Ammon's horn (tissue), 1 donor: ENCODE measurements around the gene SULT1A3.
A peak's percentile ranks its signal among the peaks of the same experiment; 100 is the strongest.
"Not testable (repeated sequence)": the region's sequence is repeated elsewhere in the genome, so short reads cannot be mapped to it uniquely, and the experiment has no call there.

Source experiments
- DNase-seq: peaks from one replicate; pipeline ENCODE4 v3.0.0-alpha.2; 2016; ENCODE audit warnings: low spot score

Gene SULT1A3

GRCh38 chr16:30186782-30187555, 12.1 kb upstream of the SULT1A3 start:
- peak; percentile 32 for DNase-seq

DNA sequence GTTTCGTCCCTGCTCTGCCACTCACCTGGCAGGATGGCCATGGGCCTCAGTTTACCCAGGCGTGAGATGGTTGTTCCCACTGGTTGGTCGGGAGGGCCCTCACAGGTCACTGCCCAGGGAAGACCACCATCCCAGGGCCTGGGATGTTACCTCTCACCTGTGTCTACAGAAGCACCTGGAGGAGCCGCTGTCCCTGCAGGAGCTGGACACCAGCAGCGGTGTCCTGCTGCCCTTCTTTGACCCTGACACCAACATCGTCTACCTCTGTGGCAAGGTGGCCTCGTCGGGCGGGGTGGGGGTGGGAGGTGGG, 11.5 kb upstream of the SULT1A3 start:
- DNase-seq, result no peak

- DNase-seq, result no peak
Measured at GRCh38 chr16:30187971-30188561, 11.0 kb upstream of the SULT1A3 start.

DNA sequence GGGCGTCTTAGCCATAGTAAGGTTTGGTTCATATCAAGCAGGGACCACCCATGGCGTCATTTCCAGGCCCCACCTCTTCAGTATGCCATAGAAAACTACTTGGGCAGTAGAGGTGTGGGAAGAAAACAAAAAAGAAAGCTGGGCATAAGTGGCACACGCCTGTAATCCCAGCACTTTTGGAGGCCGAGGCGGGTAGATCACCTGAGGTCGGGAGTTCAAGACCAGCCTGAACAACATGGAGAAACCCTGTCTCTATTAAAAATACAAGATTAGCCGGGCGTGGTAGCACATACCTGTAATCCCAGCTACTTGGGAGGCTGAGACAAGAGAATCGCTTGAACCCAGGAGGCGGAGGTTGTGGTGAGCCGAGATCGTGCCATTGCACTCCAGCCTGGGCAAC, 7.9 kb upstream of the SULT1A3 start:
- DNase-seq, result not testable (repeated sequence)

DNA sequence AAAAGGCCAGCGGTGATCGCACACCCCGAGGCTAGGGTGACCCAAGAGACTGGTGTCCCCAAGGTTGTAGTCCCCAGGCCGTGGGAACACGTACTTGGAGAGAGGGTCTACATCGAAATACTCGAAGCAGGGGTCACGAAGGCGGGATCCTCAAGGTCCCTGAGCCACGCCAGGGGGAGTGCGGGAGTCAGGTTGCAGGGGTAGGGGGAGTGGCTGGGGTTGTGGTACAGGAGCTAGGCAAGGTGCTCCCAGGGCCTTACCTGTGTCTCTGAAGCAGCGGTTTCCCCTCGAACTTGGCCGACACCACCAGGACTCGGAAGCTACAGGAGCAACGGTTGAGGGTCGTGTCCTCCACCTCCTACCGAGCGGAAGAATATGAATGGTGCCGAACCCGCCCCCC, 6.0 kb upstream of the SULT1A3 start:
- not testable (repeated sequence) for DNase-seq

GRCh38 chr16:30193615-30194014, 5.4 kb upstream of the SULT1A3 start, which contains the start of the genes BOLA2B and SLX1A:
Gene BOLA2B (minus strand): TSS chr16:30193666. CDS start chr16:30193595, 71 bp downstream.
Gene SLX1A (plus strand): TSS chr16:30193875. CDS start chr16:30194085, 210 bp downstream.
- not testable (repeated sequence) for DNase-seq

- DNase-seq, result not testable (repeated sequence)
Measured at GRCh38 chr16:30194172-30194925, 4.7 kb upstream of the SULT1A3 start.

GRCh38 chr16:30197001-30197400, 2.1 kb upstream of the SULT1A3 start:
- not testable (repeated sequence) for DNase-seq

- not testable (repeated sequence) for DNase-seq
Measured at GRCh38 chr16:30199608-30200343, 721 bp downstream of the SULT1A3 start.

- DNase-seq, result not testable (repeated sequence)
Measured at GRCh38 chr16:30205541-30206236, 6.6 kb downstream of the SULT1A3 start.

GRCh38 chr16:30206252-30206651, 7.2 kb downstream of the SULT1A3 start:
- not testable (repeated sequence) for DNase-seq

DNA sequence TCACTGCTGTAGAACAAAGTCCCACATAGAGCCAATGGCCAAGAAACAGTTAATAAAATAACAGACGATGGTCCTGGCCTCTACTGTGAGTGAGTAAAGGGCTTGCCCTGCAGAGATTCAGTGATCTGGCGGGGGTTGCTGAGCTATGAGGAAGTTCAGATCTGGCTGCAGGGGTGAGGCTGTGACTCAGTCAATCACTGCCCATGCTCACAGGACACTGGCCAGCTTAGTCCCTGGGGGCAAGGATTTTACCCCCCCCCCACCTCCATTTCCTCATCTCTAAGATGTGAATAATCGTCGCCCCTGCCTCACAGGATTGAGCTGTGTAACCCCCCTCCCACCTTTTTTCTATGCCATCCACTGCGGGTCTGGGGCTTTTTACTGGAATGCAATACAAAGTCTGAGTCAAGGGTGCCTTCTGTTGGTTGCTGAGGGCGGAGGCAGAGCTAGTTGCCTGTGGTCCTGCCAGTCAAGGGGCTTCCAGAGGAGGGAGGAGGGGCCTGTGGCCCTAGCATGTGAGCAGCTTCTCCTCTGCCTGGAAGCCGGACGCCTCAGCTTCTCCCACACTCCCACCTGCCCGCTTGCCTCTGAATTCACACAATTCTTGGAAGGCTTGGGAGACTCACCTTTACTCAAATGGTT, 8.1 kb downstream of the SULT1A3 start:
- not testable (repeated sequence) for DNase-seq

DNA sequence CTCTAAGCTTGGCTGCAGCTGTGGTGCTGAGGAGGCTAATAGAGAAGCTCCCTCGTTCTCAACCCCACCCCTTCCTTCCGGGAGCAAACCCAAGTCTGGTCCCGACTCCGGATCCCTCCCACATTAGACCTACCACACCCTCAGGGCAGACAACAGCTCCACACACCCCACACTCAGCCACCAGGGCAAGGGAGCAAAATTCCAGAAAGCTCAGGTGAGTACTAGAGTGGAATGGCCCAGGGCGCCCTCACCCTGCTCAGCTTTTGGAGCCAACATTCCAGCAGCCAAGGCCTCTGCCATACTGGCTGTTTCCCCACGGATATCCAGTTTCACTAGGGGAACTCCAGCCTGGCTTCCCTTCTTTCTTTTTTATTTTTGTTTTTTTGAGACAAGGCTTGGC, 10.0 kb downstream of the SULT1A3 start:
- DNase-seq, result not testable (repeated sequence)

- not testable (repeated sequence) for DNase-seq
Measured at GRCh38 chr16:30211414-30211813, 12.4 kb downstream of the SULT1A3 start.

DNA sequence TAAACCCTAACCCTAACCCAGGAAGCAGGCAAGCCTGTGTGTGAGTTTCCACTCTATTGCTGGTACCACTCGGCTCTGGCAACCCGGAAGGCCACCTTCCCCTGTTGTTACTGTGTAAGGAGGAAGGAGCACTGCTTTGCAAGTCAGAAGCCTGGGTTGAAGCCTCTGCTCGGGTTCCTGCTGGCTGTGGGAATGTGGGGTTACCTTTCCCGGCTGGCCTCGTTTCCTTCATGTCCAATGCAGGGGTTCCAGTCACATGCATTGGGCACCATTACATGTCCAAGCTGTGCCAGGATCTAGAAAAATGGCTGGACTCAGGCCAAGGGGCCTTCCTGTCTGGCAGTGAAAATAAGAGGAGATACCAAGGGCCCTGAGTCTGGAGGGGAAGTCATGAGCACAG, 18.0 kb downstream of the SULT1A3 start:
- DNase-seq, result not testable (repeated sequence)

DNA sequence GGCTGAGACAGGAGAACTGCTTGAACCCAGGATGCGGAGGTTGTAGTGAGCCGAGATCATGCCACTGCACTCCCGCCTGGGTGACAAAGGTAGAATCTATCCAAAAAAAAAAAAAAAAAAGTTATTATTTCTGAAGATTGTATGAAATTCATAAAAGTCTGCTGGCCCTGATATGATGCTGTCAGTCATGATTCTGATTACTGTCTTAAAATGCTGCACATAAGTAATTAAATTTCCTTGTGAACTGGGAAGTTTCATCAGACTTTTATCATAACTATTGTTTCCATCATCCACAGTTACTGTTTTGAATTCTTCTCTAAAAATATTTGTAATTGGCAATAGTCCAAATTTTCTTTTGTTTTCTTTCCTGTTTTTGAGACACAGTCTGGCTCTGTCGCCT, 49.3 kb downstream of the SULT1A3 start, which contains the start of gene NPIPB13:
NPIPB13 (minus strand) TSS at position 101 of the 400 bp plus-strand sequence. CDS start 2,906 bp downstream, outside the sequence.
- DNase-seq, result not testable (repeated sequence)
